Natural killer cell (primary cell): ENCODE measurements around the gene GALNT2. TPM values are rescaled to one million over a fixed set of nuclear protein-coding genes. Genes with fewer than 3 reads are reported as not detected.

ENCODE experiments used
- ATAC-seq, 3 donors: fragments of 150-1000 bp in 2 of 3; fragments of 200-7000 bp in 1 of 3; cut with Tn5 transposase; 1 replicate in 1 of 3; 2 replicates in 2 of 3; pipeline ENCODE4 v1.10.0; 2021; ENCODE audit warnings: mild to moderate bottlenecking in 2 of 3, moderate library complexity in 2 of 3
- DNase-seq, 2 donors: peaks; one replicate each; pipeline versions ENCODE4 v3.0.0 to v3.0.0-alpha.2; 2013 to 2021; ENCODE audit warnings: mixed read lengths in 1 of 2
- H3K27ac ChIP-seq: one replicate; pipeline ENCODE4 v1.5.1; 2013; ENCODE audit warnings: mild to moderate bottlenecking, low read length
- H3K27me3 ChIP-seq: one replicate; pipeline ENCODE4 v1.6.1; 2013; ENCODE audit warnings: low read length; ENCODE audit not compliant: control insufficient read depth, insufficient read depth
- H3K36me3 ChIP-seq: one replicate; pipeline ENCODE4 v1.6.1; 2013; ENCODE audit warnings: low read length; ENCODE audit not compliant: control insufficient read depth, insufficient read depth
- H3K4me1 ChIP-seq: one replicate; pipeline ENCODE4 v1.6.1; 2013; ENCODE audit warnings: low read length; ENCODE audit not compliant: control insufficient read depth, insufficient read depth
- H3K4me3 ChIP-seq: one replicate; pipeline ENCODE4 v1.5.1; 2013; ENCODE audit warnings: low read length
- H3K9me3 ChIP-seq: one replicate; pipeline ENCODE4 v1.6.1; 2013; ENCODE audit warnings: low read length; ENCODE audit not compliant: control insufficient read depth, insufficient read depth
- H3K27ac Mint-ChIP-seq, 2 donors: one replicate each; pipeline ENCODE4 v1.8.0; 2022; ENCODE audit warnings: mild to moderate bottlenecking in 2 of 2, mixed read lengths in 2 of 2, moderate library complexity in 1 of 2
- H3K27me3 Mint-ChIP-seq, 2 donors: one replicate each; pipeline ENCODE4 v1.8.0; 2022; ENCODE audit warnings: low read depth in 2 of 2, mixed read lengths in 2 of 2
- H3K36me3 Mint-ChIP-seq: one replicate; pipeline ENCODE4 v1.8.0; 2022; ENCODE audit warnings: mixed read lengths
- H3K4me1 Mint-ChIP-seq, 2 donors: one replicate each; pipeline ENCODE4 v1.8.0; 2022; ENCODE audit warnings: mixed read lengths in 2 of 2
- H3K4me3 Mint-ChIP-seq: one replicate; pipeline ENCODE4 v1.8.0; 2022; ENCODE audit warnings: mild to moderate bottlenecking, moderate library complexity, mixed read lengths
- H3K9me3 Mint-ChIP-seq, 2 donors: one replicate each; pipeline ENCODE4 v1.8.0; 2022; ENCODE audit warnings: mixed read lengths in 2 of 2
- CTCF ChIP-seq: fragments of 200-600 bp; IDR thresholded peaks from one replicate; pipeline ENCODE4 v1.8.0; 2022; ENCODE audit warnings: antibody characterized with exemption
- WGBS: methylation state at CpG from one replicate; pipeline ENCODE4 v1.1.7; 2013; ENCODE audit warnings: missing lambda C conversion rate; ENCODE audit not compliant: insufficient coverage; 5-methylcytosine and 5-hydroxymethylcytosine counted together
- intact Hi-C: fragments of 100-400 bp; cut with micrococcal nuclease; formaldehyde crosslinking; loops from one replicate; pipeline ENCODE4 v1.14.2; 2022
- total RNA-seq, 4 donors: library from RNA; stranded (reverse); fragments of 120-200 nt in 1 of 4; gene quantifications; one replicate each; pipeline versions ENCODE4 v1.2.3 to v1.2.4, GENCODE V29; 2013 to 2022

GALNT2 gene
- total RNA-seq, 3 donors from 2014 or later (not counting 1 experiment from before 2014, with no cell fraction given) = 31.2 to 53.6 (median 47.3) TPM

- H3K36me3 ChIP-seq = peaks cover 31% of the 10 kb centered on the region
- no peak overlapping the region for H3K4me3 Mint-ChIP-seq
- no peak for TF ChIP-seq CTCF
- intact Hi-C loops = no loop called here
- no peaks in the 10 kb centered on the region for H3K9me3 ChIP-seq
- H3K36me3 Mint-ChIP-seq = no peaks in the 10 kb centered on the region
- no peak overlapping the region for H3K27ac ChIP-seq
- H3K4me1 Mint-ChIP-seq = peaks cover 0 to 4% of the 10 kb centered on the region in 2 donors
- peak in 1 of 2 donors; percentile 6 for DNase-seq
- no peak overlapping the region for H3K4me3 ChIP-seq
- WGBS = 93% methylated on average over 21 of the region's 21 CpGs
- H3K4me1 ChIP-seq = no peaks in the 10 kb centered on the region
- no peaks in the 10 kb centered on the region for H3K9me3 Mint-ChIP-seq
- H3K27ac Mint-ChIP-seq = no peak overlapping the region
- no peaks in the 10 kb centered on the region for H3K27me3 ChIP-seq
- no peaks in the 10 kb centered on the region for H3K27me3 Mint-ChIP-seq
- ATAC-seq = no peak
These were observed 195.1 kb downstream of the GALNT2 start for GRCh38 chr1:230261928-230262650.

GRCh38 chr1:230262867-230263567 is 196.0 kb downstream of the GALNT2 start:
- Mint-ChIP-seq H3K36me3 (no peaks in the 10 kb centered on the region), H3K27me3 (no peaks in the 10 kb centered on the region), H3K4me3 (no peak overlapping the region), H3K9me3 (no peaks in the 10 kb centered on the region), H3K4me1 (peaks cover 0 to 4% of the 10 kb centered on the region in 2 donors), H3K27ac (no peak overlapping the region)
- ATAC-seq (no peak), DNase-seq (peak in 1 of 2 donors; percentile 3)
- Histone ChIP-seq H3K27me3 (no peaks in the 10 kb centered on the region), H3K27ac (no peak overlapping the region), H3K9me3 (no peaks in the 10 kb centered on the region), H3K4me1 (no peaks in the 10 kb centered on the region), H3K4me3 (no peak overlapping the region), H3K36me3 (peaks cover 32% of the 10 kb centered on the region)
- 94% methylated on average over 13 of the region's 13 CpGs for WGBS
- no peak for TF ChIP-seq CTCF
- intact Hi-C loops = no loop called here

GRCh38 chr1:230263568-230264195 is 196.6 kb downstream of the GALNT2 start:
- DNase-seq (peak in 1 of 2 donors; percentile 4), ATAC-seq (no peak)
- Histone ChIP-seq H3K4me3 (no peak overlapping the region), H3K27me3 (no peaks in the 10 kb centered on the region), H3K36me3 (peaks cover 29% of the 10 kb centered on the region), H3K9me3 (no peaks in the 10 kb centered on the region), H3K4me1 (no peaks in the 10 kb centered on the region), H3K27ac (no peak overlapping the region)
- Mint-ChIP-seq H3K4me1 (peaks cover 0 to 4% of the 10 kb centered on the region in 2 donors), H3K27me3 (no peaks in the 10 kb centered on the region), H3K27ac (no peak overlapping the region), H3K9me3 (no peaks in the 10 kb centered on the region), H3K36me3 (no peaks in the 10 kb centered on the region), H3K4me3 (no peak overlapping the region)
- no peak for TF ChIP-seq CTCF
- intact Hi-C loops = no loop called here
- WGBS = 96% methylated on average over 21 of the region's 21 CpGs
